Stomach (tissue), 9 donors: ENCODE data around the gene SOX30. TPM values are rescaled to one million over a fixed set of nuclear protein-coding genes. Genes with fewer than 3 reads are reported as not detected.
A peak's percentile ranks its signal among the peaks of the same experiment; 100 is the strongest.

Experiments
- DNase-seq, 2 donors: peaks; one replicate each; pipeline versions ENCODE4 v3.0.0 to v3.0.0-alpha.2; 2013 to 2019
- H3K27ac ChIP-seq, 5 donors: fragments of 200-600 bp in 4 of 5; sonication (generic) in 4 of 5; one replicate each; pipeline ENCODE4 v1.5.1; 2013 to 2019; ENCODE audit warnings: mild to moderate bottlenecking in 1 of 5, moderate library complexity in 1 of 5
- H3K27me3 ChIP-seq, 3 donors: fragments of 200-600 bp; sonication (generic); one replicate each; pipeline ENCODE4 v1.5.1; 2017 to 2019; ENCODE audit warnings: mixed run types in 1 of 3
- H3K36me3 ChIP-seq, 4 donors: fragments of 200-600 bp; sonication (generic); 1 replicate in 3 of 4; 2 replicates in 1 of 4; pipeline ENCODE4 v1.5.1; 2016 to 2019
- H3K4me1 ChIP-seq, 4 donors: fragments of 200-600 bp; sonication (generic); one replicate each; pipeline ENCODE4 v1.5.1; 2016 to 2019
- H3K4me3 ChIP-seq, 4 donors: fragments of 200-600 bp; sonication (generic) in 3 of 4; one replicate each; pipeline ENCODE4 v1.5.1; 2016 to 2019; ENCODE audit warnings: mild to moderate bottlenecking in 1 of 4
- H3K9me3 ChIP-seq, 4 donors: fragments of 200-600 bp; sonication (generic); one replicate each; pipeline ENCODE4 v1.5.1; 2016 to 2019
- CTCF ChIP-seq, 7 experiments: fragments of 450-650 bp in 4 of 7; fragments of 200-600 bp in 3 of 7; sonication (generic) in 3 of 7; IDR thresholded peaks; one replicate each; pipeline ENCODE4 v1.5.1; 2016 to 2019; ENCODE audit warnings: antibody characterized with exemption in 7 of 7, control low read depth in 2 of 7, mild to moderate bottlenecking in 1 of 7
- EP300 ChIP-seq: sonication (generic); formaldehyde crosslinking; IDR thresholded peaks from one replicate; pipeline ENCODE4 v1.6.1; 2017; ENCODE audit warnings: antibody characterized with exemption
- POLR2A ChIP-seq, 4 donors: fragments of 450-650 bp; IDR thresholded peaks; one replicate each; pipeline ENCODE4 v1.6.1; 2016; ENCODE audit warnings: antibody characterized with exemption in 4 of 4, control low read depth in 2 of 4, mild to moderate bottlenecking in 1 of 4, moderate library complexity in 1 of 4
- POLR2AphosphoS5 ChIP-seq, 3 donors: sonication (generic); formaldehyde crosslinking; IDR thresholded peaks; one replicate each; pipeline ENCODE4 v1.6.1; 2016; ENCODE audit warnings: antibody characterized with exemption in 3 of 3
- WGBS, 5 donors: extraction: QIAGEN DNeasy Blood & Tissue Kit in 3 of 5; methylation state at CpG; one replicate each; pipeline versions ENCODE4 v1.1.5 to v1.1.7; 2013 to 2018; 5-methylcytosine and 5-hydroxymethylcytosine counted together
- intact Hi-C: fragments of 100-400 bp; cut with DNase I; formaldehyde crosslinking; loops from one replicate; pipeline ENCODE4 v1.15.1; 2023; ENCODE audit warnings: low total_unique reads
- polyA plus RNA-seq, 3 donors: library from polyadenylated mRNA; stranded (reverse); fragments of 200-250 nt; gene quantifications; one replicate each; pipeline ENCODE4 v1.2.3, GENCODE V29; 2013
- total RNA-seq, 5 donors: library from RNA; depleted of rRNA; stranded (reverse); fragments of >200 nt; gene quantifications; one replicate each; pipeline versions ENCODE4 v1.1.0 to v1.2.3, GENCODE V29; 2014 to 2016
- donor health status: healthy with polysubstance abuse.
- donor health status: Bipolar disorder and iron deficiency.
- donor health status: healthy.

The SOX30 gene
- total and polyA plus RNA-seq, 8 donors, result 0.08 to 0.29 TPM; not detected in 6

- Histone ChIP-seq H3K4me1 (peaks cover 14 to 18% (median 16%) of the 10 kb centered on the region in 4 donors), H3K27ac (no peak overlapping the region), H3K36me3 (no peaks in the 10 kb centered on the region), H3K27me3 (peaks cover 0 to 28% (median 9%) of the 10 kb centered on the region in 3 donors), H3K4me3 (no peak overlapping the region), H3K9me3 (no peaks in the 10 kb centered on the region)
- intact Hi-C loops, result no loop called here
- no peak for DNase-seq
- no peak for TF ChIP-seq EP300
- no peak for TF ChIP-seq POLR2A (IDR thresholded peaks at IDR 0.05)
- TF ChIP-seq POLR2AphosphoS5 (IDR thresholded peaks at IDR 0.05), result no peak
- no peak for TF ChIP-seq CTCF (IDR thresholded peaks at IDR 0.05)
- WGBS, 5 donors, result 59 to 83% (median 71%) methylated on average over 1 of the region's 1 CpG
These were observed 16.1 kb upstream of the SOX30 start for GRCh38 chr5:157668356-157668755.

DNA sequence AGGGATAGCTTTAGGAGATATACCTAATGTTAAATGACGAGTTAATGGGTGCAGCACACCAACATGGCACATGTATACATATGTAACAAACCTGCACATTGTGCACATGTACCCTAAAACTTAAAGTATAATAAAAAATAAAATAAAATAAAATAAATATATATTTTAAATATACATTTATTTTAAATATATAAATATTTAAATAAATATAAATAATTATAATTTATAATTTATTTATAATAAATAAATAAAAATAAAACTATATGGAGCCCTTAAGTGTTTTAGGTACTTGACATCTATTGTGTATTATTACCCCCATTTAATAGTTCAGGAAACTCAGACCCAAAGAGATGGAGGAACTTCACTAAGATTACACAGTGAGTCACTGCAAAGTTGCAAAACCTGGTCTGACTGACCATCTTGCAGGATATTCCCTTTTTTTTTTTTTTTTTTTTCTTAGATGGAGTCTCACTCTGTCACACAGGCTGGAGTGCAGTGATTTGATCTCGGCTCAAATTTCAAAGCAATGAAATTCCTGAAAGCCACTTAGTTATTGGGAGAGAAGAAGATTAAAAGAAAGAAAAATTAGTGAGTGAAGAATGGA is 13.3 kb upstream of the SOX30 start:
- intact Hi-C loops, result no loop called here
- Histone ChIP-seq H3K9me3 (peaks cover 0 to 9% (median 4%) of the 10 kb centered on the region in 4 donors), H3K27me3 (peaks cover 0 to 11% (median 0%) of the 10 kb centered on the region in 3 donors), H3K36me3 (no peaks in the 10 kb centered on the region), H3K4me3 (no peak overlapping the region), H3K4me1 (peaks cover 3 to 6% (median 3%) of the 10 kb centered on the region in 4 donors), H3K27ac (no peak overlapping the region)
- TF ChIP-seq EP300, result no peak
- TF ChIP-seq POLR2A (IDR thresholded peaks at IDR 0.05), result no peak
- TF ChIP-seq CTCF (IDR thresholded peaks at IDR 0.05), result no peak
- no peak for TF ChIP-seq POLR2AphosphoS5 (IDR thresholded peaks at IDR 0.05)
- 71 to 81% (median 80%) methylated on average over 2 of the region's 2 CpGs for WGBS, 5 donors
- peak in 1 of 2 donors; percentile 41 for DNase-seq

GRCh38 chr5:157659868-157660660 is 7.8 kb upstream of the SOX30 start:
- Histone ChIP-seq H3K27ac (no peak overlapping the region), H3K27me3 (no peaks in the 10 kb centered on the region), H3K36me3 (no peaks in the 10 kb centered on the region), H3K9me3 (peaks cover 0 to 25% (median 16%) of the 10 kb centered on the region in 4 donors), H3K4me1 (no peaks in the 10 kb centered on the region), H3K4me3 (no peak overlapping the region)
- intact Hi-C loops, result no loop called here
- no peak for TF ChIP-seq CTCF (IDR thresholded peaks at IDR 0.05)
- TF ChIP-seq POLR2AphosphoS5 (IDR thresholded peaks at IDR 0.05), result no peak
- no peak for TF ChIP-seq EP300
- TF ChIP-seq POLR2A (IDR thresholded peaks at IDR 0.05), result no peak
- no peak for DNase-seq
- whole genome bisulfite sequencing, 5 donors, result 84 to 89% (median 88%) methylated on average over 8 of the region's 8 CpGs

- H3K9me3 ChIP-seq, result peaks cover 0 to 25% (median 16%) of the 10 kb centered on the region in 4 donors
- H3K4me3 ChIP-seq, result no peak overlapping the region
- H3K36me3 ChIP-seq, result no peaks in the 10 kb centered on the region
- no peak overlapping the region for H3K27ac ChIP-seq
- DNase-seq, result no peak
- WGBS, 5 donors, result 79 to 93% (median 88%) methylated on average over 1 of the region's 1 CpG
- intact Hi-C loops, result no loop called here
- H3K27me3 ChIP-seq, result no peaks in the 10 kb centered on the region
- no peaks in the 10 kb centered on the region for H3K4me1 ChIP-seq
- TF ChIP-seq CTCF (IDR thresholded peaks at IDR 0.05), result no peak
- no peak for TF ChIP-seq EP300
- TF ChIP-seq POLR2AphosphoS5 (IDR thresholded peaks at IDR 0.05), result no peak
- no peak for TF ChIP-seq POLR2A (IDR thresholded peaks at IDR 0.05)
These were observed 6.7 kb upstream of the SOX30 start for GRCh38 chr5:157658893-157659292.
